GM18873 (cell line): ENCODE data around the gene SLC22A31.

ENCODE experiments used
- ATAC-seq: cut with Tn5 transposase; IDR thresholded peaks from one replicate; pipeline ENCODE4 v1.9.1; 2021; ENCODE audit warnings: mild to moderate bottlenecking, moderate library complexity, moderate number of reproducible peaks; ENCODE audit not compliant: unreplicated experiment, low FRiP score

The SLC22A31 gene

DNA sequence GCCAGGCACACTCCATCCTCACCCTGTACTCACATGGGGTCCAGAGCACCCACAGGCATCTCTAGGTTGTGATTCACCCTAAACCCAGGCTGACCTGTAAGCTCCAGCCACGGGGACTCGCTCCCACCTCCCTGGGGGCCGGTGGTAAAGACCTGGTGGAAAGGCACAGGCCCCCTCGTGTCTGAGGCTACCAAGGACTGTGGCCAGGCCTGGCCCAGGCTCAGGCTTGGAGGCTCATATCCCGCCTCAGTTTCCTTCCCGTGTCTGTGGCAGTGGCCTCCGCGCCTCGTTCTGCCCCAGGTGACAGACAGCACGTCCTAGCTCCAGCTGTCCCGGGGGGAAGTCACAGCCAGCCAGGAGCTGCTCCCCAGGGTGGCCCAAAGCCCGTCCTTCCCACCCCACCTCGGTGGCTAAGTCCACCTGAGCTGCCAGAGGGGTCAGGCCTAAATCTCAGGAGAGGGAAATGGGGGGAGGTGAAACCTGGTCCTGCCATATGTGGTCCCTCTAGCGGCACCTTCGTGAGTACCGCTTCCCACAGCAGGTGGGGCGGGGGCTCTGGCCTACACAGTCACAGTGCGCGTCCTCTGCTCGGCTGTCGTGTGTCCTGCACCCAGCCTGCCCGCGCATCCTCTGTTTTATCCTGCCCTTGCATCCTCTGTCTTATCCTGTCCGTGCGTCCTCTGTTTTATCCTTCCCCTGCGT, 16.2 kb downstream of the SLC22A31 start:
- ATAC-seq: no peak

DNA sequence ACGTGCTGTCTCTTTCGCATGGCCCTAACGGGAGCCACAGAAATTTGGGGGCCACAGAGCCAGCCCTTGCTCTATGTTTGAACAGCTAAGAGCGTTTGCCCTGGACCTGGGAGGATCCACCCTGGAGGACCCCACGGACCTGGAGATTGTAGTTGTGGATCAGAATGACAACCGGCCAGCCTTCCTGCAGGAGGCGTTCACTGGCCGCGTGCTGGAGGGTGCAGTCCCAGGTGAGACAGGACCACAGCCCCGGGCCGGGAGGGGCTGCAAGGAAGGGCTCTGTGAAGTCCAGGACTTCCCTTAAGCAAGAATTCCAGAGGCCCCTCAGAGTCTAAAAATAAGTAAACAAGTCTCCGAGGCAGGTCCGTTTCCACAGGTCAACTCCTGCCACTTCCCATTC, 16.9 kb downstream of the SLC22A31 start:
- ATAC-seq: no peak

DNA sequence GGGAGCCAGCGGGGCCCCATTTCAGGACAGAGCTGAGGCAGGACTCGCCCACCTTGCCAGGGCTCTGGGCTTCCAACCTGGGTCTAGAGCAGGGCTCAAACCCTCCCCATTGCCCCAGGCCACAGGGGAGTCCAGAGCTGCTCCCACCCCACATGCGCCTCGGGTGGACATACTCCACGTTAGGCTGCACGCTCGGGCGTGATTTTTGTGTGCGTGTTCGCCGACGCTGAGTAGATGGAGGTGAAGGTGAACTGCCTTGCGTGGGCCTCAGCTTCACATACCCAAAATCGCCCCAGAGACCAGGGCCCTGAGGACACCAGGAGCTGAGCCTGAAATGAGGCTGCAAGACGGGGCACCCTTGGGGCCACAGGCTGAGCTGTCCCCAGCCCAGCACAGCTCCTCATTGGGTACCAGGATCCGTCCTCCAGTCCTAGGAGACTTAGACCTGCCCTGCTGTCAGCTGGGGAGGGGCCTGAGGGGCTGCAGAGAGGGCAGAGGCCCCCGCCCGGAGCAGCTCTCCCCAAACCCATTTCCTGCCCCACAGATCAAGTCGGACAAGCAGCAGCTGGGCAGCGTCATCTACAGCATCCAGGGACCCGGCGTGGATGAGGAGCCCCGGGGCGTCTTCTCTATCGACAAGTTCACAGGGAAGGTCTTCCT, 20.6 kb downstream of the SLC22A31 start:
- no peak for ATAC-seq

- no peak for ATAC-seq
Observed at GRCh38 chr16:89179148-89179484, 21.2 kb downstream of the SLC22A31 start.

DNA sequence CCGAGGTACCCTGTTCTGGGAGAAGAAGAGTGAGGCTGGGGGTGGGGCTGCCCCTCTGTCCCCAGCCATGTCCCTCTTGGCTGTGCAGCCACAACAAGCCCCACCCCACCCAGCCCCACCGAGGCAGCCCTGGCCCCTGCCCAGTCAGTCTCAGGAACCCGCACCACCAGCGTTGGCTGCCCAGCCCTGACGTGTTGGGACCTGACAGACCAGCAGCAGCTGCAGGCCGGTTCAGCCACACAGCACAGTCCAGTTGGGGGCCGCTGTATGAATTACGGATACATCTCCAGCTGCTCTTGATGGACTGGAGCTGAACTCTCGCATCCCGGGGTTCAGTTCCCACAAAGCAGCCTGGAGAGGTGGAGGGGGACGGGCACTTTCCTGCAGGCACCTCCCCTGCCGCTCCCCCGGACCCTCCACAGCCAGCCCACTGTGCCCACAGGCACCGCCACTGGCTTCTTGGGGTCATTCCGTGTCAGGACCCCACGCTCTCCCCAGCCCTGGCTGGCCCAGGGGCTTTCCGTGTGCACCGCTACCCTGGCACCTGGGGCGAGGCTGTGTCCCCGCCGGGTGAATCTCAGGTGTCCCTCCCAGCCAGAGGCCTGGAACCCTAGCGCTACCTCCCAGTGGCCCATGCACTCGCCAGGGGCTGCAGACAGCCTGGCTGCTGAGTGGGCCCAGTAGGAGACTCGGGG, 21.7 kb downstream of the SLC22A31 start:
- ATAC-seq: no peak

- ATAC-seq: no peak
Observed at GRCh38 chr16:89177501-89177900, 22.8 kb downstream of the SLC22A31 start.

DNA sequence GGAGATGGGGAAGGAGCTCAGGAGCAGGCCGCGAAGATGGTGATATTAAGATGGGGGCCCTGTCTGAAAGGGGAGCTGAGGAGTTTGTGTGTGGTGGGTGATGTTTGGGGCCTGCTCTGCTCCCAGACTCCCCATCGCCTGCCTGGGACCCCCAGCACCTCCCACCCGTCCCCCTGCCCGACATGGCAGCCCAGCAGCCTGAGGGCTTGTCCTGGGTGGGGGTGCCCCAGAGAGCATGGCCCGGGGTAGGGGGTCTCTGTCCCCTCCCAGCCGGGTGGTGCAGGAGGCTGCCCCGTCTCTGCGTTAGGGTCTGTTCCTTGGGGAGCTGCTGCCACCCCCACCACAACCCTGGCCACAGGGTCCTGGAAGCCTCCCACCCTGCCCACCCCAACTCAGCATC, 23.6 kb downstream of the SLC22A31 start:
- ATAC-seq: no peak

DNA sequence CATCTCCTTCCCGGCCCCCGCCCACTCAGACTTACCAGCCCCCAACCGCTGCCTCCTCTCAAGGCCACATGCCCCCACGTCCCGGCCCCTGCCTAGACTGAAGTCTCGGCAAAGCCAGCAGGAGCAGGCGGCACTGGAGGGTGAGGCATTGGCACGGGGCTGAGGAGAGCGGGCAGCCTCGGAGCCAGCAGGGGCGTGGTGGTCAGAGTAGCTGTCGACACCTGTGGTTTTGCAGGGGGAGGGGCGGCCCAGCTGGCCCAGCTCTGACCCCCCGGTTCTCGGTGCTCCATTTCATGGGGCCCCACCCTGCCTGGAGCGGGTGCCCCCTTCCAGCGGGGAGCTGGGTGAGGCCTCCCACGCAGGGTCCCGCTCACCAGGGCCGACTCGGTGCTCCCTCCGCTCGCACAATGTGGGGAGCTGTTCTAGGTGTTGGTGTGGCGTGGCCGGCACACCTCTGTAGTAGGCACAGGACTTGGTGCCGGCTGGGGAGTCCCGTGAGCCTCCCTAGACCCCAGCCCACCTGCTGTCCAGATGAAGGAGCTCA, 24.1 kb downstream of the SLC22A31 start:
- no peak for ATAC-seq

DNA sequence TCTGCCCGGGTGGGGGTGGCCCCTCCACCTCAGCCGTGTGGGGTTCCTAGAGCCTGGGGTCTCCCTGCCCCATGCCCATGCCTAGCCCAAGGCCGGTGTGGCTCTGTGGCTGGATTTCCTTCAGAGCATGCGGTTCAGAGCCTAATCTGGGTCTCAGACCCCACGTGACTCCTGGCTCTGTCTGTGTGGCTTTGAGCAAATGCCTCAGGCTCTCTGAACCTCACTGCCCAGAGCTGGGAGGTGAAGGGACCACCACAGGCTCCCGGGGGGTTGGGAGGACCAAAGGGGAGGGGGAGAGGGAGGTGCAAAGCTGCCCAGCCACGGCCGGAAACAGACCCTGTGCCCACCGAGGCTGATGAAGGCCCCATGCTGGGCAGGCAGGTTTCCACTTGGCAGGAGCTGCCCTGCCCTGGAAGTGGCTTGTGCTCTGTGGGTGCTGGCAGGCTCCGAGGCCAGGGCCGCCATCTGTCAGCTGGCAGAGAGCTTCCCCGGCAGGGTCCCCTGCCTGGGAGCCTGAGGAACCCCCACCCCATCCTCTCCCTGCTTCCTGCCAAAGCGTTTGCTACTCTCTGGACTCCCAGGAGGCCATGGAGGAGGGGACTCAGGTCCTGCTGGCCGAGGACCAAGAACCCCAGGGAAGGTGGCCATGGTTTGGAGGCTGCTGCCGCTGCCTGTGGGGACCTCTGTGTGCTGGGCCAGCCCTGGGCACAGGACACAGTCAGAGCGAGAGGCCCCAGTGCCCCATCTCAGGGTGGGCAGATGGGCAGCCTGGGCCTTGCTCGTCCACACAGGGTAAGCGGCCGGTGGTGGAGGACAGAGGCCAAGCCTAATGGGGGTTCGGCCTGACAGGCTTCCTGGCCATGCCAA, 24.8 kb downstream of the SLC22A31 start:
- no peak for ATAC-seq

- no peak for ATAC-seq
Observed at GRCh38 chr16:89174877-89175276, 25.5 kb downstream of the SLC22A31 start.

- ATAC-seq: no peak
Observed at GRCh38 chr16:89174055-89174827, 26.1 kb downstream of the SLC22A31 start.

DNA sequence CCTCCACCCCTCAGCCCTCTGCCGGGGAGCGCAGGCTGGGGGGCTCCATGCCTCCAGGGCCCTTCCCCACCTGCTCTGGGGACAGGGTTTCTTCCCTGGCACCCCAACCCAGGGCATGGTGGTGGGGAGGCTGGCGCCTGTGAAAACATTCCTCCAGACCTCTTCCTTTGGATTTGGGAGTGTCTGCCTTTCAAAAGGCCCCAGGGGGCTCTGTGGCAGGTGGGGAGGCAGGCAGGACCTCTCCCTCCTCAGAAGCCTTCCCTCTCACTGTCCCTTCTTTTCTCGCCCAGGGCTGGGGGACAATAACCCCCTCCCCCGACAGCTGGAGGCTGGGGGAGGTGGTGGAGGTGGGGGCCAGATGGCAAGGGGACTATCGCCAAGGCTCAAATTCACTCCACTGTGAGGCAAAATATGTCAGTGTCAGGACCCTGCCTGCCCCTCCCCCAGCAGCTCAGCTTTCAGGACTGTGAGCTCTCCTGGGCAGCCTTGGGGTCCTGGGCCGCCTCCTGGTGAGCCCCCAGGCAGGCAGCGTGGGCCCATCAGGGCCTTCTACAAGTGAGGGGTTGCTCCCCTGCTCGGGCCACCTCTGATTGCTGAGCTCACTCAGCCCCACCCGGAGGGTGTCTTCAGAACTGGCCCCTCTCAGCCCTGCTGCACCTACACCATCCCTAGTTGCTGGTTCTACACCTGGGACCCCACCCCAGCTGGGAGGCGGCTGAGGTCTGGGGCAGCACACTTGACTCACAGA, 27.0 kb downstream of the SLC22A31 start:
- ATAC-seq: no peak

DNA sequence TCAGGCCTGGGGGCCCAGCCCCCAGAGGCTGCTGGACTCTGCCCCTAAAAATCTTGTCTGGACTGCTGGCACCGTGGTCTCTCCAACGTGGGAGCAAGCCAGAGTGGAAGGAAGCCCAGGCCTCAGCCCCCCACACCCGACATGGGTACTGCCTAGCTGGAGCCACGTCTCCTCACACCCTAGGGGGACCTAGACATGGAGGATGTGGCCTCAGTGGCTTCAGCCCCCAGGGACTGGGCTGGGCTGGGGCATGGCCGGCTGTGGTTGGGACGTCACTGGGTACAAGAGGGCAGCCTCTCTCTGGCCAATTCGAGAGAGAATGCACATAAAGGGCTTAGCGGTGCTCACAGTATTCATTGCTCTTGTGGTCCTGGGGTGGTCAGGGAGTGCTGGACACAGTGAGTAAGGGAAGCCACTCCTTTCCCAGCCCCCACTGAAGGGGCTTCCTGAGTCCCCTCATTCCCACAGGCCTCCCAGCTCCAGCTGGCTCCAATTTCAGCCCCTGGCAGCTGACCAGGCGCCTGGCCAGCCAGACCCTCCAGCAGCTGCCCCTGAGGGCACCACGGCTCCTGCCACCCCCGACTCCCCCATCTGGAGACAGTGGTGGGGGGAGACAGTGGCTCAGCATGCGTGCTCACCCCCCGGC, 27.7 kb downstream of the SLC22A31 start:
- ATAC-seq: no peak

GRCh38 chr16:89172171-89172527, 28.2 kb downstream of the SLC22A31 start:
- no peak for ATAC-seq

- ATAC-seq: no peak
Observed at GRCh38 chr16:89171216-89172170, 28.8 kb downstream of the SLC22A31 start, which contains the start of gene CDH15. TSS of gene CDH15 (plus strand) at chr16:89171748. CDS start at chr16:89171832, 84 bp downstream.

DNA sequence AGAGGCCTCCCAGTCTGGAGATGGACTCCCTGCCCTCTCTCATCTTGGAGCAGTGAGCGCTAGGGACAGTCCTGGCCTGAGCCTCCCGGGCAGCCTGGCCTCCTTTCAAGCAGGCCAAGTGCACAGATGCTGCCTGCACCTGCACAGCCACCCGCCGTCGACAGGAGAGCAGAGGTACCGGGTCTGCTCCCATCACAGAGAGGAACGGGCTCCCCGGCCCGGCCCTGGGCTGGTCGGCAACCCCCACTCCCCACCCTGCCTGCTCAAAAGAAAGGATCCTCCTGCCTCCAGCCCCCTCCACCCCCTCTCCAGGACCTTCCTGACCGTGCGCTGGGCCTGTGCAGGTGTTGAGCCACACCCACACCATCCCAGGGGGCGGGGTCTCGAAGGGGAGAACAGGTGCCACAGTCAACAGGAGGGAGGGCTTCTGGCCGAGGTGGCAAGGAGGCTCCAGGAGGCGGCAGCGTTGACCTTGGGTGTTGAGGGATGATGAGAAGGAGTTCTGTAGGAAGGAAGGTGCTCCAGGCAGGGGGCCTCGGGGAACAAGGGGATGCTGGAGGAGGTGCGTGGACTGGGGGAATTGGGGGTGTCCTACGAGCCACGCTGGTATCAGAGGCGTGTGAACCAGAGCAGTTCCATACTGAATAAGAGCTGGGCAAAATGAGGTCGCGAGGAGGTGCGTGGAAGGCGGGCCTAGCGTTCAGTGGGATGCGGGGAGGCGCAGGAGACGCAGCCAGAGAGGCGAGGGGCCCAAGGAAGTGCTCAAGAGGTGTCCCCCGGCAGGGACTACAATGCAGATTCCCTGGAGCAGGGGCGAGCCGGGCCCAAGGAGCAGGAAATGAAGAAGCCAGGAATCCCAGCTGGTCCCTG, 29.8 kb downstream of the SLC22A31 start:
- no peak for ATAC-seq

- no peak for ATAC-seq
Observed at GRCh38 chr16:89169778-89170177, 30.6 kb downstream of the SLC22A31 start.
